RWPE2 (cell line): ENCODE results near the gene MPL.

Experiments used
- ATAC-seq: fragments of 200-7000 bp; cut with Tn5 transposase; 3 replicates; pipeline ENCODE4 v1.9.1; 2021; ENCODE audit warnings: low read depth
- DNase-seq: peaks from one replicate; pipeline ENCODE4 v3.0.0-alpha.2; 2020; ENCODE audit warnings: low spot score
- H3K27ac ChIP-seq: fragments of 450-650 bp; 2 replicates; pipeline ENCODE4 v1.5.1; 2017; ENCODE audit warnings: mild to moderate bottlenecking; ENCODE audit not compliant: poor library complexity, severe bottlenecking
- H3K27me3 ChIP-seq: fragments of 250-450 bp; sonication (Bioruptor Pico); 2 replicates; pipeline ENCODE4 v1.5.1; 2021; ENCODE audit warnings: mild to moderate bottlenecking, moderate library complexity; ENCODE audit not compliant: insufficient read depth, poor library complexity, severe bottlenecking
- H3K36me3 ChIP-seq: fragments of 250-450 bp; sonication (Bioruptor Pico); 2 replicates; pipeline ENCODE4 v1.5.1; 2020; ENCODE audit warnings: low read depth, mild to moderate bottlenecking, moderate library complexity
- H3K4me1 ChIP-seq: fragments of 250-450 bp; sonication (Bioruptor Pico); 2 replicates; pipeline ENCODE4 v1.5.1; 2021; ENCODE audit warnings: mild to moderate bottlenecking, moderate library complexity; ENCODE audit not compliant: insufficient read depth, poor library complexity, severe bottlenecking
- H3K4me3 ChIP-seq: fragments of 250-450 bp; sonication (Bioruptor Pico); 2 replicates; pipeline ENCODE4 v1.5.1; 2021; ENCODE audit warnings: mild to moderate bottlenecking, moderate library complexity; ENCODE audit not compliant: severe bottlenecking
- H3K9me3 ChIP-seq: fragments of 250-450 bp; sonication (Bioruptor Pico); 2 replicates; pipeline ENCODE4 v1.5.1; 2021; ENCODE audit warnings: mild to moderate bottlenecking, moderate library complexity; ENCODE audit not compliant: severe bottlenecking
- TF ChIP-seq, protein P1 (sequence below): fragments of 450-650 bp; IDR thresholded peaks from one replicate; pipeline ENCODE4 v1.5.1; 2017; ENCODE audit warnings: mild to moderate bottlenecking, moderate library complexity; ENCODE audit not compliant: poor library complexity, severe bottlenecking

The MPL gene

DNA sequence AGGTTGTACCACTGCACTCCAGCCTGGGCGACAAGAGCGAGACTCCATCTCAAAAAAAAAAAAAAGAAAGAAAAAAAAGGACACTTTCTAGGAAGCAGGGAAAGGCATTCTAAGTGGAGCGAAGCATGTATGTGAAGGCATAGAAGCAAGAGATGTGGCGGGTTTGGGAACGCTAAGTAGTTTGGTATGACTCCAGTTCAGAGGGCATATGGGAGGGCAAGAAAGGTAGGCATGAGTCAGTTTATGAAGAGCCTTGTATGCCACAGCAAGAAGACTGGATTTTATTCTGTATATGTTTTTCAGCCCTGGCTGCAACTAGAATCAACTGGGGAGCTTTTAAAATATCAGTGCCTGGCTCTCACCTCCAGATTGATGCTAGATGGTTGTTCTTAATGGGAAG is 34.6 kb downstream of the MPL start:
- Histone ChIP-seq H3K4me1 (peaks cover 36% of the 10 kb centered on the region), H3K9me3 (no peaks in the 10 kb centered on the region), H3K27ac (peak overlapping the region; percentile 95), H3K27me3 (no peaks in the 10 kb centered on the region), H3K4me3 (no peak overlapping the region), H3K36me3 (no peaks in the 10 kb centered on the region)
- DNase-seq (no peak), ATAC-seq (no peak)
- TF ChIP-seq, protein P1, sequence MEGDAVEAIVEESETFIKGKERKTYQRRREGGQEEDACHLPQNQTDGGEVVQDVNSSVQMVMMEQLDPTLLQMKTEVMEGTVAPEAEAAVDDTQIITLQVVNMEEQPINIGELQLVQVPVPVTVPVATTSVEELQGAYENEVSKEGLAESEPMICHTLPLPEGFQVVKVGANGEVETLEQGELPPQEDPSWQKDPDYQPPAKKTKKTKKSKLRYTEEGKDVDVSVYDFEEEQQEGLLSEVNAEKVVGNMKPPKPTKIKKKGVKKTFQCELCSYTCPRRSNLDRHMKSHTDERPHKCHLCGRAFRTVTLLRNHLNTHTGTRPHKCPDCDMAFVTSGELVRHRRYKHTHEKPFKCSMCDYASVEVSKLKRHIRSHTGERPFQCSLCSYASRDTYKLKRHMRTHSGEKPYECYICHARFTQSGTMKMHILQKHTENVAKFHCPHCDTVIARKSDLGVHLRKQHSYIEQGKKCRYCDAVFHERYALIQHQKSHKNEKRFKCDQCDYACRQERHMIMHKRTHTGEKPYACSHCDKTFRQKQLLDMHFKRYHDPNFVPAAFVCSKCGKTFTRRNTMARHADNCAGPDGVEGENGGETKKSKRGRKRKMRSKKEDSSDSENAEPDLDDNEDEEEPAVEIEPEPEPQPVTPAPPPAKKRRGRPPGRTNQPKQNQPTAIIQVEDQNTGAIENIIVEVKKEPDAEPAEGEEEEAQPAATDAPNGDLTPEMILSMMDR = no peak

DNA sequence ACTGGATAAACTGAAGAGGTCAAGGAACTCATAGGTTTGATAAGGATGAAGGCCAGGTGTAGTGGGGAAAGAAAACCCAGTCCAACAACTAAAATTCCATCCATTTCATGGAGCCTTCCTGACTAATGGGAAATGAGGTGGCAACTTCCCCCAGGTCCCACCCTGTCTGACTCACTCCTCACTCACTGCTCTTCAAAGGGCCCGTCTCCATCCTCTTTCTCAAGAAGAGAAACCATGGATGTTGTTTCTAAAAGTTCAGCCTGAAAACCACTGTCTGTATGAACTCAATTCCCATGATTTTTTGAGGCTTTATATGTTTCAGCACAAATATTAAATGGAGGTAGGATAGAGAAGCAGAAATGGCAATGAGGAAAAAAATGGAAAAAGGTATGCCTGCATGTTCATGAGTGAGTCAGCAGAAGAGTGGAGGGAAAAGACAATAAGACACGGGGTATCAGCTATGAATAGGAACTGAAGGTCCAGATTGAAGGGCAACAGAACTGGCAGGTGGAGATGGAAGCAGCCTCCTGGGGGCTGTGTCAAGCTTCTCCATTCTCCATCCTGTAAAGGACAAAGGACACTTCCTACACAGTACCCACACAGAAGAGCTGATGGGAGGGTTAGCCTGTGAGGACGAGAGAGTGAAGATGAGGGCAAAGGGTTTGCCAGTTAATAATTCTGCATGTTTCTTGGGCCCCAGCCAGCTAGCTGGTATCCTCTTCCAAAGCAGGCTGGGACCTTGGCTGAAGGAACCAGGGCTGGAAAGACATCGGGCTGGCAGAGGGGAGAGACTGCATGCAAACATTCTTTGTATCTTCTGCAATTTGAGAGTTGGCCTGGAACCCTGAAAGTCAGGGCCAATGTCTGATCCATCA is 35.7 kb downstream of the MPL start:
- H3K4me3 ChIP-seq = no peak overlapping the region
- peak overlapping the region; percentile 95 for H3K27ac ChIP-seq
- ATAC-seq = peak; percentile 78
- H3K36me3 ChIP-seq = no peaks in the 10 kb centered on the region
- no peaks in the 10 kb centered on the region for H3K9me3 ChIP-seq
- DNase-seq = no peak
- no peaks in the 10 kb centered on the region for H3K27me3 ChIP-seq
- peaks cover 36% of the 10 kb centered on the region for H3K4me1 ChIP-seq
- TF ChIP-seq, protein P1 = no peak

DNA sequence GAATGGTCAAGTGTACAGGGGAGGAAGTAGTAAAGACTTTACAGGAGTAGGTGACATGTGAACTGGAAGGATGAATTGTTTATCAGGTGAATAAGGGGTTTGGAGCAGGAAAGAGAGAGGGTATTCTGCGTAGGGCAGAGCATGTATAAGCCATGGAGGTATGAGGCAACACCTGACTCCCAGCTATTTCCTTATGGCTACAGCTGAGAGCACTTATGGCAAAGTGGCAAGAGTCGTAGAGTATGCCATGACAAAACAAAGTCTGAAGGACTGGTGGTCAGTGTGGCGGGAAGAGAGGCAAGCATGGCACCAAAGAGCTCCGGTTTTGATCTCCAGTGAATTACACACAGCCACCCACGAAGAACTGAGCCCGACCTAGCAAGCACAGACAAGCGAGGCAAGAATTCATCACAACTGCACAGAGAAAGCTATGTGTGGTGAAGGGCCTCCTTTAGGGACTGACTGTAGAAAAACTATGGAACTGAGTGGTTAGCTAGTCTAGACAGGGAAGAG is 39.2 kb downstream of the MPL start:
- no peak overlapping the region for H3K4me3 ChIP-seq
- no peaks in the 10 kb centered on the region for H3K27me3 ChIP-seq
- TF ChIP-seq, protein P1 = no peak
- no peak for DNase-seq
- H3K9me3 ChIP-seq = no peaks in the 10 kb centered on the region
- no peak for ATAC-seq
- H3K4me1 ChIP-seq = peaks cover 23% of the 10 kb centered on the region
- H3K36me3 ChIP-seq = 0 out of 2 replicates have a peak, but pooled peaks cover 3% of the 10 kb centered on the region
- no peak overlapping the region for H3K27ac ChIP-seq

DNA sequence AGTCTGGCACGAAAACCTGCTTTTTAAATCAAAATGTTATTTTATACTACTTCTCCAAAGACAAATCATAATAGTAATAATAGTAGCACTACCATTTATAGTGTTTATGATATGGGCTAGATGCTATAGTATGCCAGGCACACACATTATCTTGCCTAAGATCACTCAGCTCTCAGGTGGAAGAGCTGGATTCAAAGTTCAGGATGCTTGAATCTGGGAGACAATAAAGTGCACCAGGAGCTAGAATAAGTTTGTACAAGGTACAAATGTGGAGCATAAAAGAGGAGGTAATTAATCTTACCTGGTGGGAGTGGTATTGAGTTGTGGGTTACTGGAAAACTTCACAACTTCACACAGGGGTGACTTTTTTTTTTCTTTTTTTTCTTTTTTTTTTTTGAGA is 40.2 kb downstream of the MPL start:
- H3K36me3 ChIP-seq = peaks cover 6% of the 10 kb centered on the region
- TF ChIP-seq, protein P1 = no peak
- no peak for ATAC-seq

DNA sequence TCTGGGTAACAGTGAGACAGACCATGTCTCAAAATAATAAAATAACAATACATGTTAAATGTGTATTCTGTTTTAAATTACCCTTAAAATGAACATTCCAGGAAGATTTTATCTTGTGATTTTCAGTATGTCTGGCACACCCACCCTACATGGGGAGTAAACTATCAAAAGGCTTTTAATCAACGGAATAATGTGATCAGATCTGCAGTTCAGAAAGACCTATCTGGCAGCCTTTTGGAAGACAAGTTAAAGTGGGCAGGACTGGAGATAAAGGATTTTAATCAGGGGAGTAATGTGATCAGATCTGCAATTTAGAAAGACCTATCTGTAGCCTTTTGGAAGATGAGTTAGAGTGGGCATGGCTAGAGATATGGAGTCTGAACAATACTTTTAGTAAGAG is 41.9 kb downstream of the MPL start:
- ATAC-seq (no peak), DNase-seq (no peak)
- H3K4me3 ChIP-seq = no peak overlapping the region
- no peaks in the 10 kb centered on the region for H3K27me3 ChIP-seq
- H3K36me3 ChIP-seq = peaks cover 23% of the 10 kb centered on the region
- H3K27ac ChIP-seq = no peak overlapping the region
- no peaks in the 10 kb centered on the region for H3K4me1 ChIP-seq
- H3K9me3 ChIP-seq = no peaks in the 10 kb centered on the region
- TF ChIP-seq, protein P1 = no peak

More for the DNA sequence above, 40.2 kb downstream of the MPL start:
- Histone ChIP-seq H3K9me3 (no peaks in the 10 kb centered on the region), H3K4me3 (no peak overlapping the region), H3K27me3 (no peaks in the 10 kb centered on the region), H3K4me1 (peaks cover 15% of the 10 kb centered on the region), H3K27ac (no peak overlapping the region)
- DNase-seq = no peak
